Smooth muscle cell (in vitro differentiated cells): ENCODE measurements around the gene IKZF1. TPM values are rescaled to one million over a fixed set of nuclear protein-coding genes. Genes with fewer than 3 reads are reported as not detected.
"Not testable (repeated sequence)": the region's sequence is repeated elsewhere in the genome, so short reads cannot be mapped to it uniquely, and the experiment has no call there.

Source experiments
- DNase-seq: peaks from one replicate; lab custom pipeline; 2025; ENCODE audit not compliant: unreplicated experiment; lab: John Stamatoyannopoulos, UW
- H2AFZ ChIP-seq: fragments of 200-600 bp; sonication (generic); 2 replicates; pipeline ENCODE4 v1.6.0; 2016; ENCODE audit warnings: antibody characterized with exemption, low read depth, mild to moderate bottlenecking
- H3F3A ChIP-seq: fragments of 200-600 bp; sonication (generic); 2 replicates; pipeline ENCODE4 v1.6.0; 2017; ENCODE audit warnings: antibody characterized with exemption, low read depth
- H3K27ac ChIP-seq: fragments of 200-600 bp; sonication (generic); 2 replicates; pipeline ENCODE4 v1.5.1; 2016; ENCODE audit warnings: low read depth, mild to moderate bottlenecking
- H3K27me3 ChIP-seq: fragments of 200-600 bp; sonication (generic); 2 replicates; pipeline ENCODE4 v1.6.1; 2016; ENCODE audit warnings: low read depth, mild to moderate bottlenecking
- H3K36me3 ChIP-seq: fragments of 200-600 bp; sonication (generic); 2 replicates; pipeline ENCODE4 v1.5.1; 2016; ENCODE audit warnings: low read depth
- H3K4me1 ChIP-seq: fragments of 200-600 bp; sonication (generic); 2 replicates; pipeline ENCODE4 v1.5.1; 2016; ENCODE audit warnings: low read depth
- H3K4me2 ChIP-seq: fragments of 200-600 bp; sonication (generic); 2 replicates; pipeline ENCODE4 v1.6.0; 2016; ENCODE audit warnings: mild to moderate bottlenecking
- H3K4me3 ChIP-seq: fragments of 200-600 bp; sonication (generic); 2 replicates; pipeline ENCODE4 v1.5.1; 2016; ENCODE audit warnings: mild to moderate bottlenecking
- H3K79me2 ChIP-seq: fragments of 200-600 bp; sonication (generic); 2 replicates; pipeline ENCODE4 v1.6.0; 2016; ENCODE audit warnings: low read depth, mild to moderate bottlenecking
- H3K9ac ChIP-seq: fragments of 200-600 bp; sonication (generic); 2 replicates; pipeline ENCODE4 v1.6.0; 2016; ENCODE audit warnings: low read depth
- H3K9me3 ChIP-seq: fragments of 200-600 bp; sonication (generic); replicated peaks from 2 replicates; pipeline ENCODE4 v1.5.1; 2016; ENCODE audit warnings: low read depth
- H4K20me1 ChIP-seq: fragments of 200-600 bp; sonication (generic); 2 replicates; pipeline ENCODE4 v1.6.0; 2016; ENCODE audit warnings: low read depth
- WGBS: methylation state at CpG from one replicate; pipeline ENCODE4 v1.1.7; 2016; ENCODE audit warnings: low lambda C conversion rate; 5-methylcytosine and 5-hydroxymethylcytosine counted together
- polyA plus RNA-seq: library from polyadenylated mRNA; unstranded; fragments of >200 nt; fragmentation: Nextera tagmentation; extraction: Ambion mirVana; gene quantifications from 2 replicates; pipeline ENCODE4 v1.2.1, GENCODE V29; 2016
- total RNA-seq: library from RNA; depleted of rRNA; stranded (reverse); fragments of >200 nt; gene quantifications from 2 replicates; pipeline ENCODE4 v1.2.3, GENCODE V29; 2014
- TF ChIP-seq, protein P1 (sequence below): fragments of 200-600 bp; sonication (generic); IDR thresholded peaks from 2 replicates; pipeline ENCODE4 v1.5.1; 2017; ENCODE audit warnings: borderline replicate concordance, mild to moderate bottlenecking, antibody characterized with exemption; ENCODE audit not compliant: insufficient read depth, poor library complexity, severe bottlenecking

IKZF1 gene
- total and polyA plus RNA-seq, 2 experiments from 2014 or later = not detected

DNA sequence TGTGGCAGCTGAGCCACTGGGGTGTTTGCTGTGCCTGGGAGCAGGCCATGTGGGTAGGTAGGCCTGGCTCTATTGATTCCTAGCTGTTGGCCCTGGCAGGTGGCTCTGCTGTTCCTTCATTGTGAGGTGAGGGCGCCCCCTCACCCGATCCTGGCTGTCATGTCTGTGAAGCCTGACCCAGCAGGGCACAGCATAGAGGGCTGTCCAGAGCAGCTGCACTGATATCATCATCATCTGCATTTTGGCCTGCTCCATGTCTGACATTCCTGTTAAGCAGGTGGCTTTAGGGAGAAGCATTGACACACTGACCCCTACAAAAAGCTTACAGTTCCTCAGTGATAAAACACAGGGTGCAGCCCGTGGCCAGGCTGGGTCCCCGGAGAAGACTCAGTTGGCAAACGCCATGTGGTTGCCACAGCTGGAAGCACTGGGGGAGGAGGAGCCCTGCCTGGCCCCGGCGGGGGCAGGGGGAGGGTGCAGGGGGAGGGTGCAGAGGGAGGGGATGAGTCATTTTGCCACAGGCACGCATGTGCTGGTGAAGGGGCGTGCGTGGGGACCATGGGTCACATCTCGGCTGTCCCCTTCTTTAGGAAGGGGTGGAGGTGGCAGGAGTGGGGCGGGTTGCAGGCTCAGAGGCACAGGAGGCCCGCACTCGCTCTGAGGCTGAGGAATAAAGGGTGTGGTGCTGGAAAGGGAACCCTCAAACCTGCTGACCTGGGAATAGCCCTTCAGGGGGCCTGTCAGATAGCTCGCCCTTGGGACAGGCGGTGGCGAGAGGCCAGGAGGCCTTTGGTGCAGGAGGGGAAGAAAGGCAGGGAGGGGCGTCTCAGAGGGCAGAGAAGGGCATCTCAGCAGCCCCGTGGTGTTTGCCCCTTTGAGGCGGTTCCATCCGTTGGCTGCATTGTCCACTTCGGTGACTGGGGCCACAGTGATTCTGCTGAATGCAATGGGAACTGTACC lies 31.6 kb downstream of the IKZF1 start:
- no peaks in the 10 kb centered on the region for H3K79me2 ChIP-seq
- no peak overlapping the region for H3K4me2 ChIP-seq
- H3K4me3 ChIP-seq = no peak overlapping the region
- WGBS = 88% methylated on average over 20 of the region's 22 CpGs
- H3K27ac ChIP-seq = no peak overlapping the region
- DNase-seq = no peak
- TF ChIP-seq, protein P1, sequence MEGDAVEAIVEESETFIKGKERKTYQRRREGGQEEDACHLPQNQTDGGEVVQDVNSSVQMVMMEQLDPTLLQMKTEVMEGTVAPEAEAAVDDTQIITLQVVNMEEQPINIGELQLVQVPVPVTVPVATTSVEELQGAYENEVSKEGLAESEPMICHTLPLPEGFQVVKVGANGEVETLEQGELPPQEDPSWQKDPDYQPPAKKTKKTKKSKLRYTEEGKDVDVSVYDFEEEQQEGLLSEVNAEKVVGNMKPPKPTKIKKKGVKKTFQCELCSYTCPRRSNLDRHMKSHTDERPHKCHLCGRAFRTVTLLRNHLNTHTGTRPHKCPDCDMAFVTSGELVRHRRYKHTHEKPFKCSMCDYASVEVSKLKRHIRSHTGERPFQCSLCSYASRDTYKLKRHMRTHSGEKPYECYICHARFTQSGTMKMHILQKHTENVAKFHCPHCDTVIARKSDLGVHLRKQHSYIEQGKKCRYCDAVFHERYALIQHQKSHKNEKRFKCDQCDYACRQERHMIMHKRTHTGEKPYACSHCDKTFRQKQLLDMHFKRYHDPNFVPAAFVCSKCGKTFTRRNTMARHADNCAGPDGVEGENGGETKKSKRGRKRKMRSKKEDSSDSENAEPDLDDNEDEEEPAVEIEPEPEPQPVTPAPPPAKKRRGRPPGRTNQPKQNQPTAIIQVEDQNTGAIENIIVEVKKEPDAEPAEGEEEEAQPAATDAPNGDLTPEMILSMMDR = no peak
- no peak overlapping the region for H3K9ac ChIP-seq
- H3K36me3 ChIP-seq = no peaks in the 10 kb centered on the region
- H4K20me1 ChIP-seq = no peaks in the 10 kb centered on the region
- H2AFZ ChIP-seq = no peak overlapping the region
- H3K9me3 ChIP-seq = no peaks in the 10 kb centered on the region
- H3F3A ChIP-seq = no peaks in the 10 kb centered on the region
- H3K27me3 ChIP-seq = no peaks in the 10 kb centered on the region
- peaks cover 8% of the 10 kb centered on the region for H3K4me1 ChIP-seq

DNA sequence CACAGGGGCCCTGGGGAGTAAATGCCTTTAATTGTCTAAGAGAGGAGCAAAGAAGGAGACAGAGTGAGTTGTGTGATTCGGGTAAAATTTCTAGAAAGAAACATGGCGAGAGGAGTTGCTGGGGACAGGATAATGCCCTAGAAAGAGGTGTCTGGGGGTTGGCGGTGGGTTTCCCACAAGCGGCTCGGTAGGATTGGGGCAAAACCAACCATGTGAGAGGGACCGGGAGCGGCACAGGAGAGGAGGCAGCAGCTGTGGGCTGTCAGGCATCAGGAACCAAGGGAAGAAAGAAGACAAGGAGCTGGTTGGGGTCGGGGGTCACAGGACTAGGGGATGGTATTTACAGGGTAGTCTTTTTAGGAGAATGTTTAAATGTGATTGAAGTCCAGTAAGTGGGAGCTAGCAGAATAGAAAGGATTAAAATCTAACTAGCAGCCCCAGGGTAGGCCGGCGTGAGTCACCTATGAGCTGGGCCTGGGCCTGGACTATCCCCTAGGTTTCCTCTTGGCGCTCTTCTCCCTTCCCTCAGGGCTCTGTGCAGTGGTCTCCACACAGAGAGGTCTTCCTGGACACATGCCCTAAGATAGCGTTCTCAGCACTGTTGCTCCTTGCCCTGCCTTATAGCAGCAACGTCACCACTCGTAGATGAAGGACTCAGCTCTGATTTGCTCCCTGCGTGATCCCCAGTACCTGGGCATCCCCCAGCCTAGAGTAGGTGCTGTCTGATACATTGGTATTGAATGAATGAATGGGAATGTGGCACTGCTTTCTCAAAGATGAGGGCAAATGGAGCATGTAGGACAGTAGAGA lies 32.6 kb downstream of the IKZF1 start:
- Histone ChIP-seq H3K4me3 (no peak overlapping the region), H4K20me1 (no peaks in the 10 kb centered on the region), H3K9me3 (no peaks in the 10 kb centered on the region), H3K4me2 (no peak overlapping the region), H3K36me3 (no peaks in the 10 kb centered on the region), H3K27ac (no peak overlapping the region), H3F3A (no peaks in the 10 kb centered on the region), H2AFZ (no peak overlapping the region), H3K9ac (no peak overlapping the region), H3K4me1 (peaks cover 8% of the 10 kb centered on the region), H3K27me3 (peaks cover 4% of the 10 kb centered on the region), H3K79me2 (no peaks in the 10 kb centered on the region)
- no peak for DNase-seq
- 93% methylated on average over 15 of the region's 15 CpGs for WGBS
- TF ChIP-seq, protein P1 = no peak

- H3K4me3 ChIP-seq, H3F3A ChIP-seq, H3K4me2 ChIP-seq, H3K4me1 ChIP-seq, H3K9me3 ChIP-seq, H3K79me2 ChIP-seq, H3K9ac ChIP-seq, H3K36me3 ChIP-seq, H4K20me1 ChIP-seq, DNase-seq, H3K27ac ChIP-seq, H2AFZ ChIP-seq: not testable (repeated sequence)
- 97% methylated on average over 7 of the region's 7 CpGs for WGBS
- H3K27me3 ChIP-seq = peaks cover 17% of the 10 kb centered on the region
Measured at GRCh38 chr7:50339472-50339871, 35.0 kb downstream of the IKZF1 start.

- TF ChIP-seq, protein P1 = no peak
- H3K36me3 ChIP-seq = no peaks in the 10 kb centered on the region
- no peak overlapping the region for H3K4me2 ChIP-seq
- H3K27me3 ChIP-seq = peaks cover 17% of the 10 kb centered on the region
- no peak for DNase-seq
- no peaks in the 10 kb centered on the region for H3F3A ChIP-seq
- H3K9me3 ChIP-seq = no peaks in the 10 kb centered on the region
- no peaks in the 10 kb centered on the region for H4K20me1 ChIP-seq
- WGBS = 78% methylated on average over 7 of the region's 7 CpGs
- no peaks in the 10 kb centered on the region for H3K79me2 ChIP-seq
- no peak overlapping the region for H2AFZ ChIP-seq
- H3K27ac ChIP-seq = no peak overlapping the region
- H3K9ac ChIP-seq = no peak overlapping the region
- no peaks in the 10 kb centered on the region for H3K4me1 ChIP-seq
- H3K4me3 ChIP-seq = no peak overlapping the region
Measured at GRCh38 chr7:50339990-50340500, 35.5 kb downstream of the IKZF1 start.
